ENCODE measurements around the gene NRCAM.

- TF ChIP-seq POLR2A (IDR thresholded peaks at IDR 0.05; ENCODE audit: low read depth, low read length) (no peak), TAF1 (IDR thresholded peaks at IDR 0.05; ENCODE audit: low read depth, low read length) (no peak)
Observed at GRCh38 chr7:108385834-108386422, 70.3 kb downstream of the NRCAM start.

All from GM12891 (cell line).